AG10803 (cell line): ENCODE measurements around the gene RAB3GAP1.

ENCODE experiments used
- DNase-seq: peaks from one replicate; pipeline ENCODE4 v3.0.0; 2010; ENCODE audit warnings: low read depth
- H3K4me3 ChIP-seq: 2 replicates; pipeline ENCODE4 v1.5.1; 2011; ENCODE audit warnings: mild to moderate bottlenecking, low read length, control low read depth
- TF ChIP-seq, protein P1 (sequence below): conservative IDR thresholded peaks from 2 replicates; pipeline ENCODE4 v1.5.1; 2011; ENCODE audit warnings: mild to moderate bottlenecking, low read length, control low read depth, inconsistent platforms

The RAB3GAP1 gene

DNA sequence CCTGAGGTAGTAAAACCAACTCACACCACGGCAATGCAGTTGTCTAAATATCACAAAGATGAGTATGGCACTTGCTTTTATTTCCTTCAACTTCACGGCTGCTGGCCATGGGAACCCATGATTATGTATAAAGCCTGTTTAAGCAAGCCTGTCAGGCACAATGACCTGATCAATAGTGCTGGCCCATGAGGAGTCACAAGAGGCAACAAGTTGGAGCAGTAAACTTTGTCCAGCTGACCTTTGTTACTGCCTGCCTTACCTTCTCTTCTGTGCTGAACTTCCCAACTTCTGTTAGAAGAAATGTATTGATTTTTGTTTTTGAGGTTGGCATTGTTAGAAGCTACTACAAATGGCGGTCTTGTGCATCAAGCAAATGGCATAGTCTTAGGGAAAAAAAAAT lies 151.9 kb downstream of the RAB3GAP1 start:
- no peak for DNase-seq
- H3K4me3 ChIP-seq = no peak overlapping the region
- TF ChIP-seq, protein P1, sequence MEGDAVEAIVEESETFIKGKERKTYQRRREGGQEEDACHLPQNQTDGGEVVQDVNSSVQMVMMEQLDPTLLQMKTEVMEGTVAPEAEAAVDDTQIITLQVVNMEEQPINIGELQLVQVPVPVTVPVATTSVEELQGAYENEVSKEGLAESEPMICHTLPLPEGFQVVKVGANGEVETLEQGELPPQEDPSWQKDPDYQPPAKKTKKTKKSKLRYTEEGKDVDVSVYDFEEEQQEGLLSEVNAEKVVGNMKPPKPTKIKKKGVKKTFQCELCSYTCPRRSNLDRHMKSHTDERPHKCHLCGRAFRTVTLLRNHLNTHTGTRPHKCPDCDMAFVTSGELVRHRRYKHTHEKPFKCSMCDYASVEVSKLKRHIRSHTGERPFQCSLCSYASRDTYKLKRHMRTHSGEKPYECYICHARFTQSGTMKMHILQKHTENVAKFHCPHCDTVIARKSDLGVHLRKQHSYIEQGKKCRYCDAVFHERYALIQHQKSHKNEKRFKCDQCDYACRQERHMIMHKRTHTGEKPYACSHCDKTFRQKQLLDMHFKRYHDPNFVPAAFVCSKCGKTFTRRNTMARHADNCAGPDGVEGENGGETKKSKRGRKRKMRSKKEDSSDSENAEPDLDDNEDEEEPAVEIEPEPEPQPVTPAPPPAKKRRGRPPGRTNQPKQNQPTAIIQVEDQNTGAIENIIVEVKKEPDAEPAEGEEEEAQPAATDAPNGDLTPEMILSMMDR = no peak

DNA sequence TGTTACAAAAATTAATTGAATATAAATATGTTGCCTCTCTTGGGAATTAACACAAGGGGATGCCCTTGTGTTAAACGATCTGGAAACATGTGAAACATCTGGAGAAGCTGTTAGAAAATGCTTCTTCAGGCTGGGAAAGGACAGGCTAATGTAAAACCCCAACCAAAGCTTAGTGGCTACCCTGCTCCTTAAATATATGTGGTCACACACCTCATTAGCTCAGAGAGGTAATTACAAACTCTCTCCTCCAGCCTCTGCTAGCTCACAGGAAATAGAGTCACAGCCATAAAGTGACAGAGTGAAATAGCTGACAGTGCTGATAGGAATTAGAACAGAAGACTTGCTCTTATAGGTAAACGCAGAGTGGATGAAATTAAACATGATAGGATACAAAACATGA lies 155.9 kb downstream of the RAB3GAP1 start:
- peak; percentile 24 for DNase-seq
- TF ChIP-seq, protein P1 = no peak

GRCh38 chr2:135212757-135213156 lies 160.7 kb downstream of the RAB3GAP1 start:
- no peak overlapping the region for H3K4me3 ChIP-seq
- DNase-seq = no peak

More for the DNA sequence above, 155.9 kb downstream of the RAB3GAP1 start:
- H3K4me3 ChIP-seq = no peak overlapping the region

GRCh38 chr2:135218426-135218825 lies 166.3 kb downstream of the RAB3GAP1 start:
- H3K4me3 ChIP-seq = no peak overlapping the region
- no peak for DNase-seq
- TF ChIP-seq, protein P1 = no peak

More at GRCh38 chr2:135212757-135213156, 160.7 kb downstream of the RAB3GAP1 start:
- TF ChIP-seq, protein P1 = no peak

GRCh38 chr2:135219226-135219625 lies 167.1 kb downstream of the RAB3GAP1 start:
- TF ChIP-seq, protein P1 = no peak
- DNase-seq = no peak
- H3K4me3 ChIP-seq = no peak overlapping the region
